GM12875 (cell line): ENCODE data around the gene GMNC.

Experiments used
- H3K4me3 ChIP-seq: one replicate; pipeline ENCODE4 v1.5.1; 2011; ENCODE audit warnings: low read depth, low read length, control low read depth
- CTCF ChIP-seq: IDR thresholded peaks from 2 replicates; pipeline ENCODE4 v1.5.1; 2011; ENCODE audit warnings: low read depth, mild to moderate bottlenecking, control low read depth, inconsistent platforms, low read length, moderate library complexity, borderline replicate concordance; ENCODE audit not compliant: insufficient read depth

The GMNC gene

GRCh38 chr3:190865419-190865818, 2.9 kb upstream of the GMNC start:
- no peak for TF ChIP-seq CTCF
- H3K4me3 ChIP-seq, result no peak overlapping the region

DNA sequence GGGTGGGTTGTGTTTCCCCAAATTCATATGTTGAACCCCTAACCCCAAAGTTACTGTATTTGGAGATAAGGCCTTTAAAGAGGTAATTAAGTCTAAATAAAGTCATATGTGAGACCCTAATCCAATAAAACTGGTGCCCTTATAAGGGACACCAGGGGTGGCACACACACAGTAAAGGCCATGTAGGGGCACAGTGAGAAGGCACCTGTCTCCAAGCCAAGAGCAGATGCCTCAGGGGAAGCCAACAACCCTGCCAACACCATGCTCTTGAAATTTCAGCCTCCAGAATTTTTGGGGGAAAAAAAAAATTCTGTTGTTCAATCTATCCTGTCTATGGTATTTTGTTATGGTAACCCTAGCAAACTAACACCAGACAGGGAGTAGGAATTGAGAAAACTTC, 1.5 kb upstream of the GMNC start:
- H3K4me3 ChIP-seq, result no peak overlapping the region
- TF ChIP-seq CTCF, result no peak

- no peak overlapping the region for H3K4me3 ChIP-seq
- no peak for TF ChIP-seq CTCF
Measured at GRCh38 chr3:190863119-190863465, 598 bp upstream of the GMNC start.

GRCh38 chr3:190860521-190860920, 2.0 kb downstream of the GMNC start:
- H3K4me3 ChIP-seq, result no peak overlapping the region
- no peak for TF ChIP-seq CTCF

DNA sequence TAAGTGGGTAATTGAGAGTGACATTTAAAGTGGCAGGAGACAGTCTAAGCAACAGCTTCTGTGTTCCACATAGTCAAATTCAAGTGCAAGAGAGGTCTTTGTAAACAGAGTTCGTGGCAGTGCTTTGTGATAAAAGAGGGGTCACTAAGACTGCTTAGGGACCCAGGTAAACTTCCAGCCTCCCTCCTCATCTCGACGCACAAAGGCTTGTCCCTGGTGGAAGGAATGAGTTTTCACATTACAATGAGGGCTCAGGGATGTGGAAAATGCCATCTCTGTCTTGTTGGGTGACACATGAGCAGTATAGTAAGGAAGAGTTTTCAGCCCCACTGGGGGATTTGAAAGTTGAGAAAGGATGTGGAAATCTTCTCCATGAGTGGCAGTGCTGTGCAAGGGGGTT, 7.3 kb downstream of the GMNC start:
- no peak overlapping the region for H3K4me3 ChIP-seq
- TF ChIP-seq CTCF, result no peak

GRCh38 chr3:190854062-190854461, 8.4 kb downstream of the GMNC start:
- H3K4me3 ChIP-seq, result no peak overlapping the region
- TF ChIP-seq CTCF, result no peak

- no peak for TF ChIP-seq CTCF
- no peak overlapping the region for H3K4me3 ChIP-seq
Measured at GRCh38 chr3:190853464-190853863, 9.0 kb downstream of the GMNC start.
